Pancreas (tissue), 10 donors: ENCODE results near the gene GPX4. TPM values are rescaled to one million over a fixed set of nuclear protein-coding genes. Genes with fewer than 3 reads are reported as not detected.
A peak's percentile ranks its signal among the peaks of the same experiment; 100 is the strongest.

Experiments
- ATAC-seq, 4 donors: fragments of 200-7000 bp; cut with Tn5 transposase; one replicate each; pipeline versions ENCODE4 v1.8.0 to v1.9.1; 2020; ENCODE audit warnings: mild to moderate bottlenecking in 4 of 4, moderate library complexity in 4 of 4
- DNase-seq, 6 donors: peaks; one replicate each; pipeline ENCODE4 v3.0.0-alpha.2; 2020
- FAIRE-seq: peaks from 2 replicates; lab custom pipeline; 2012; peaks lifted over from hg19 to GRCh38; lab: Jason Lieb, UNC
- H3K27ac ChIP-seq, 4 donors: fragments of 200-600 bp; sonication (generic); 1 replicate in 3 of 4; 2 replicates in 1 of 4; pipeline versions ENCODE4 v1.5.0 to v1.8.0; 2020
- H3K27me3 ChIP-seq, 4 donors: fragments of 200-600 bp; one replicate each; pipeline ENCODE4 v1.8.0; 2021
- H3K36me3 ChIP-seq, 3 donors: fragments of 200-600 bp; sonication (generic) in 1 of 3; one replicate each; pipeline versions ENCODE4 v1.5.0 to v1.8.0; 2020 to 2021
- H3K4me1 ChIP-seq, 3 donors: fragments of 200-600 bp; one replicate each; pipeline ENCODE4 v1.8.0; 2021
- H3K4me3 ChIP-seq, 4 donors: fragments of 200-600 bp; sonication (generic) in 2 of 4; one replicate each; pipeline versions ENCODE4 v1.5.0 to v1.8.0; 2020 to 2021
- H3K9me3 ChIP-seq, 4 donors: fragments of 200-600 bp; one replicate each; pipeline ENCODE4 v1.8.0; 2021
- WGBS, 2 donors: extraction: QIAGEN DNeasy Blood & Tissue Kit; methylation state at CpG; one replicate each; pipeline ENCODE4 v1.1.7; 2013; 5-methylcytosine and 5-hydroxymethylcytosine counted together
- intact Hi-C, 3 donors: fragments of 100-400 bp; cut with DNase I; formaldehyde crosslinking; loops; one replicate each; pipeline versions ENCODE4 v1.11.1 to v1.14.2; 2022
- polyA plus RNA-seq, 2 donors: library from polyadenylated mRNA; stranded (reverse); fragments of 200-250 nt; gene quantifications; one replicate each; pipeline ENCODE4 v1.2.3, GENCODE V29; 2013
- total RNA-seq, 6 donors: library from RNA; stranded (reverse); fragmentation: NEBNext Ultra II Directional in 4 of 6; extraction: Animal tissue kit (Norgen Biotek cat#: 25700) in 4 of 6; gene quantifications; one replicate each; pipeline versions ENCODE4 v1.2.1 to v1.2.4, GENCODE V29; 2021 to 2023
- TF ChIP-seq, protein P1 (sequence below), 4 donors: fragments of 200-600 bp; sonication (generic) in 3 of 4; IDR thresholded peaks; one replicate each; pipeline versions ENCODE4 v1.5.0 to v1.8.0; 2021; ENCODE audit warnings: antibody characterized with exemption in 4 of 4
- donor health status: healthy with polysubstance abuse.
- donor health status: DM: no; HTN: no; CAD: no; lungs with moderate emphysema.
- donor health status: DM: no; HTN: no; CAD: no.
- donor health status: control.
- donor health status: control.
- donor health status: Bipolar disorder and iron deficiency.
- donor health status: DM: yes; HTN: yes; CAD: no.
- donor health status: DM: no; HTN: no; CAD: no.
- donor health status: DM: no; HTN: no; CAD: no.
- donor health status: DM: yes; HTN: yes; CAD: no.

The GPX4 gene
- total and polyA plus RNA-seq, 8 donors = 48.8 to 290 (median 76.8) TPM

DNA sequence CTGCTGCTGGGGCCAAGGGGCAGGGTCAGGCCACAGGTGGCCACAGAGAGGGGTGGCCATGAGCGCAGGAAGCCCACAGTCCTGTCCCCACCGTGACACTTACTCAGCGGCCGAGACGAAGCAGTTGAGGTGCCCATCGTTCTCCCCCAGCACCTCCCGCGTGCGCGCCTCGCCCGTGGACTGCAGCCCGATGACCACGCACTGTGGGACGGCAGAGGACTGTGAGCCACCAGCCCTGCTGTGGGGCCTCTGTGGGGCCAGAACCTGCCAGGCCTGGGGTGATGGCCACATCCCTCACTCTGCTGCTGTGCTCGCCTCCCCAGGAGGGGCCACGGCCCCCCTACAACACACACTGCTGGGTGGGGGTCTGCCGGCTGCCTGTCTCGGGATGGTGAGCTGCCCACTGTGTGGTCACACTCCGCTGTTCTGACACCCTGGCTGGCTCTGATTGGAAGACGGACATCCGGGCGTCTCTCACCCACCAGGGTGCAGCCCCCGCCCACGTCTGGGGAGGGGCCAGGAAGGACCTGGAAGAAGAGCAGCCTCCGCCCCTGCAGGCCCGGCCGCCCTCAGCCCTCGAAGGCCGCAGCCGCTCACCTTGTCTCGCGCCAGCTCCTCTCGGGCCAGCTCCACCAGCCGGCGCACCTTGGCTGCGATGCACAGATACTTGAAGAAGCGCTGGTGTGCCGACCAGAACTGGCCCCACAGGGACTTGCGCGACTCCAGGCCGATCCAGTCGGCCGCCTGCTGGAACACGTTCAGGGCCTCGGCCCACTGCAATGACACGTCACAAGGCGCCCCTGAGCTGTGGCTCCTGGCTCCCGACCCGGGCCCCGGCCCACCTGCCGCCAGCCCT is 13.2 kb downstream of the GPX4 start:
- Histone ChIP-seq H3K4me3 (no peak overlapping the region), H3K27ac (no peak overlapping the region), H3K9me3 (no peaks in the 10 kb centered on the region), H3K27me3 (no peaks in the 10 kb centered on the region), H3K36me3 (peaks cover 3 to 57% (median 31%) of the 10 kb centered on the region in 3 donors), H3K4me1 (peaks cover 0 to 7% (median 6%) of the 10 kb centered on the region in 3 donors)
- ATAC-seq = no peak
- FAIRE-seq = no peak
- TF ChIP-seq, protein P1, sequence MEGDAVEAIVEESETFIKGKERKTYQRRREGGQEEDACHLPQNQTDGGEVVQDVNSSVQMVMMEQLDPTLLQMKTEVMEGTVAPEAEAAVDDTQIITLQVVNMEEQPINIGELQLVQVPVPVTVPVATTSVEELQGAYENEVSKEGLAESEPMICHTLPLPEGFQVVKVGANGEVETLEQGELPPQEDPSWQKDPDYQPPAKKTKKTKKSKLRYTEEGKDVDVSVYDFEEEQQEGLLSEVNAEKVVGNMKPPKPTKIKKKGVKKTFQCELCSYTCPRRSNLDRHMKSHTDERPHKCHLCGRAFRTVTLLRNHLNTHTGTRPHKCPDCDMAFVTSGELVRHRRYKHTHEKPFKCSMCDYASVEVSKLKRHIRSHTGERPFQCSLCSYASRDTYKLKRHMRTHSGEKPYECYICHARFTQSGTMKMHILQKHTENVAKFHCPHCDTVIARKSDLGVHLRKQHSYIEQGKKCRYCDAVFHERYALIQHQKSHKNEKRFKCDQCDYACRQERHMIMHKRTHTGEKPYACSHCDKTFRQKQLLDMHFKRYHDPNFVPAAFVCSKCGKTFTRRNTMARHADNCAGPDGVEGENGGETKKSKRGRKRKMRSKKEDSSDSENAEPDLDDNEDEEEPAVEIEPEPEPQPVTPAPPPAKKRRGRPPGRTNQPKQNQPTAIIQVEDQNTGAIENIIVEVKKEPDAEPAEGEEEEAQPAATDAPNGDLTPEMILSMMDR (IDR thresholded peaks at IDR 0.05) = no peak
- peak in 2 of 6 donors; percentile 44 to 74 for DNase-seq
- intact Hi-C loops = loop anchor here in 1 of 3 donors (5.0 kb wide), 1 partner anchor 70 kb away; no protein-coding TSS in a partner anchor
- WGBS, 2 donors = 94 to 96% methylated on average over 50 to 52 of the region's 52 CpGs

DNA sequence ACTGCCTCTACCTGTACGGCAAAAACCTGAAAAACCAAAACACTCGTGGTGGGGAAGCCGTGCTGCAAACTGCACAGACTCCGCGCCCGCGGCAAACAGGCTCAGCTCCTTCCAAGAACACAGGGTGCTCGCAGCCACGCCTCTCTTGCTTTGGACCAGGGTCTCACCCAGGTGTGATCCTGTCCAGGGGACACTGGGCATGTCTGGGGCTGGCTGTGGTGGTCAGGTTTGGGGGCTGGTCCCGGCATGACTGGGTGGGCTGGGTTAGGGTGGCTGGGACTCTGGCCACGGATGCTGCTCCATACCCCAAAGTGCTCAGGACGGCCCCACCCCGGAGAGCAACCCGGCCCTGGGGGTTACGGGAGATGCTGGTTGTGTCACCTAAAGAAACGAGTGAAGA is 13.9 kb downstream of the GPX4 start:
- TF ChIP-seq, protein P1 (IDR thresholded peaks at IDR 0.05) = no peak
- H3K27ac ChIP-seq = no peak overlapping the region
- intact Hi-C loops = loop anchor here in 1 of 3 donors (5.0 kb wide), 1 partner anchor 70 kb away; no protein-coding TSS in a partner anchor

DNA sequence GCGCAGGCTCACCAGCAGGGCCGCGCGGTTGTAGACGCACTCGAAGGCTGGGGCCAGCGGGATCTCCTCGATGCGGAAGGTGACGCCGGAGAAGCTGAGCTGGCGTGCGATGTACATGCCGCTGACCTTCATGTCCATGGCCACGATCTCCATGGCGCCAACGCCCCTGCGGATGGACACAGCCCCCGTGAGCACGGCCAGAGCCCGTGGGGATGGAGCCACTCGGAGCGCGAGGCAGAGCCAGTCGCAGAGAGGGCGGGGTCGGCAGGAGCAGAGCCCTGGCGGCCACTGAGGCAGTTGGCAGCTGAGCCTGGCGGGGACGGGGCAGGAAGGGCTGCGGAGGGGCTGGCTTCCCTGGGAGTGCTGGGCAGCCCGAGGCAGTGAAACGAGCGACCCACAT is 15.2 kb downstream of the GPX4 start:
- ATAC-seq (no peak), FAIRE-seq (no peak), DNase-seq (peak in 2 of 6 donors; percentile 40 to 72)
- 94 to 95% methylated on average over 34 of the region's 34 CpGs for WGBS, 2 donors
- H3K4me1 ChIP-seq = peaks cover 0 to under 1% (median 0%) of the 10 kb centered on the region in 3 donors
- H3K27ac ChIP-seq = no peak overlapping the region
- H3K27me3 ChIP-seq = no peaks in the 10 kb centered on the region
- H3K9me3 ChIP-seq = no peaks in the 10 kb centered on the region
- H3K36me3 ChIP-seq = peaks cover 12 to 78% (median 44%) of the 10 kb centered on the region in 3 donors
- TF ChIP-seq, protein P1 (IDR thresholded peaks at IDR 0.05) = no peak
- H3K4me3 ChIP-seq = no peak overlapping the region
- intact Hi-C loops = loop anchor here in 1 of 3 donors (5.0 kb wide), 1 partner anchor 68 kb away; no protein-coding TSS in a partner anchor

More for the DNA sequence above, 13.9 kb downstream of the GPX4 start:
- no peaks in the 10 kb centered on the region for H3K9me3 ChIP-seq
- DNase-seq (peak in 1 of 6 donors; percentile 67), FAIRE-seq (no peak), ATAC-seq (no peak)
- no peaks in the 10 kb centered on the region for H3K27me3 ChIP-seq
- H3K36me3 ChIP-seq = peaks cover 9 to 64% (median 32%) of the 10 kb centered on the region in 3 donors
- WGBS, 2 donors = 92 to 94% methylated on average over 16 of the region's 16 CpGs
- no peak overlapping the region for H3K4me3 ChIP-seq
- peaks cover 0 to 7% (median 6%) of the 10 kb centered on the region in 3 donors for H3K4me1 ChIP-seq

DNA sequence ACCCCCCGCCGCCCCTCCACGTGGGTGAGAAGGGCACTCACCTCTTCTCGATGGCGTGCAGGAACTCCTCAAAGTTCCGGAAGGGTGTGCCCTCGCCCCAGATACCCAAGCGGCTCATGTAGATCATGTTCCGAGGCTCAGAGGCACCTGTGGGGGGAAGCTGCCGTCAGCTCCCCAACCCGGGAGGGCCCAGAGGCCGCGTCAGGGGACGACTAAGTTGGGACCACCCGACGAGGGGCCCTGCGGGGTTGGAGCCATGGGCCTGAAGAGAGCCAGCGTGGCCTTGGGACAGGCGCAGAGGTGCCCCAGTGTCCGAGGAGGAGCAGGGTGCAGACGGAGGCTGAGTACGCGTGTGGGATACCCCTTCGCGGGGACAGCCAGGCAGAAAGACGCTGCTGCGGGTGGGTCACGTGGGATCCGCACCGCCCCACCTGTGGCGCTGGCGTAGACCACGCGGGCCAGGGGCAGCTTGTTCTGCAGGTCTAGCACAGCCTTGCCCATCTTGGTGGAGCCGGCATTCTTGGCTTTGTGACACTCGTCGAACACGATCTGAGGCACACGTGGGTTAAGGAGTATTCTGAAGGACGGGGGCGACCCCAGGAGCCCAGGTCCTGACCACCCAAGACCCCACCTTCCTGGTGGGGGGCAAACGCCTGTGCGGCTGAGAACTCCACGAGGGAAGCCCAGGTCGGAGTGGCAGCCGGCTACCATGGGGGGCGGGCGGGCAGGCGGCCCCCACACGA is 15.9 kb downstream of the GPX4 start:
- intact Hi-C loops = loop anchor here in 1 of 3 donors (5.0 kb wide), 1 partner anchor 68 kb away; no protein-coding TSS in a partner anchor
- H3K4me3 ChIP-seq = no peak overlapping the region
- no peak overlapping the region for H3K27ac ChIP-seq
- H3K27me3 ChIP-seq = no peaks in the 10 kb centered on the region
- H3K9me3 ChIP-seq = no peaks in the 10 kb centered on the region
- FAIRE-seq = no peak
- no peaks in the 10 kb centered on the region for H3K4me1 ChIP-seq
- TF ChIP-seq, protein P1 (IDR thresholded peaks at IDR 0.05) = no peak
- 93 to 95% methylated on average over 46 to 50 of the region's 50 CpGs for WGBS, 2 donors
- H3K36me3 ChIP-seq = peaks cover 12 to 84% (median 44%) of the 10 kb centered on the region in 3 donors
- peak in 1 of 6 donors; percentile 72 for DNase-seq
- no peak for ATAC-seq
